HG02981 (cell line): ENCODE data around the gene ZNF486.
"Not testable (repeated sequence)": the region's sequence is repeated elsewhere in the genome, so short reads cannot be mapped to it uniquely, and the experiment has no call there.

Experiments used
- ATAC-seq: cut with Tn5 transposase; IDR thresholded peaks from one replicate; pipeline ENCODE4 v1.9.1; 2021; ENCODE audit warnings: mild to moderate bottlenecking, moderate library complexity; ENCODE audit not compliant: unreplicated experiment

The ZNF486 gene

DNA sequence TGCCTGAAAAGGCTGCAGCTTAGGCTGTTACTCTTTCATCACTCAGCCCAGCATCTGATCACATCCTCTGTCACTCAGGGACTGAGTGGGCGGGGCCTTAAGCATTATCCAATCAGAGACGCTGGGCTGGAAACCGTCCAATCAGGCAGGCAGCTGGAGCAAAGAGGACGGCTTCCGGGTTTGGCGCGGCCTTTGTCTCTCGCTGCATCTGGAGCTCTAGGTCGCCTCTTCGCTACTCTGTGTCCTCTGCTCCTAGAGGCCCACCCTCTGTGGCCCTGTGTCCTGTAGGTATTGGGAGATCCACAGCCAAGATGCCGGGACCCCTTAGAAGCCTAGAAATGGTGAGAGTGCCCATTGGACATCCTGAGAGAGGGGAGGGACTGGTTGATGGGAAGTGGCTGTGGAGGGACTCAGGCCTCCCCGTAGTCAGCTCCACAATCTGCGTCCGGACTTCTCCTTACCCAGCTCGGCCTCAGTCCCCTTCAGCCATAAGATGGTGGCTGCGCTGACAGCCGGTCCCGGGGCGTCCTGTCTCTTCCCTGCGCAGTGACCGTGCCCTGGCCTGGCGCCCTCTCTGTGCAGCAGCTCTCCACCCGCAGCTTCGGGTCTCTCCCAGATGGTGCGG lies at the start of gene ZNF486:
TSS of gene ZNF486 (plus strand) at position 195 of the 625 bp plus-strand sequence. CDS start at position 312, 117 bp downstream.
- peak; percentile 94 for ATAC-seq

- not testable (repeated sequence) for ATAC-seq
Observed at GRCh38 chr19:20118064-20118839, 48.8 kb upstream of the ZNF486 start.

DNA sequence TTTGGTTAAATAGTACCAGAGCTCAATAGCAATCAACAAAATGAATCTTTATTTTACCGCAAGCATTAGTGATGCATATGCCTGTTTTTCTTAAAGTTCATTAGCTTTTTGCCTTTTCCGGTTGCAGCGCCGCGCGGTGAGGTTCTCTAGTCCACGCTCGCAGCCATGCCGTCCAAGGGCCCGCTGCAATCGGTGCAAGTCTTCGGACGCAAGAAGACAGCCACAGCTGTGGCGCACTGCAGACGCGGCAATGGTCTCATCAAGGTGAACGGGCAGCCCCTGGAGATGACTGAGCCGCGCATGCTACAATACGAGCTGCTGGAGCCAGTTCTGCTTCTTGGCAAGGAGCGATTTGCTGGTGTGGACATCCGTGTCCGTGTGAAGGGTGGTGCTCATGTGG lies 42.1 kb upstream of the ZNF486 start:
- ATAC-seq: no peak

DNA sequence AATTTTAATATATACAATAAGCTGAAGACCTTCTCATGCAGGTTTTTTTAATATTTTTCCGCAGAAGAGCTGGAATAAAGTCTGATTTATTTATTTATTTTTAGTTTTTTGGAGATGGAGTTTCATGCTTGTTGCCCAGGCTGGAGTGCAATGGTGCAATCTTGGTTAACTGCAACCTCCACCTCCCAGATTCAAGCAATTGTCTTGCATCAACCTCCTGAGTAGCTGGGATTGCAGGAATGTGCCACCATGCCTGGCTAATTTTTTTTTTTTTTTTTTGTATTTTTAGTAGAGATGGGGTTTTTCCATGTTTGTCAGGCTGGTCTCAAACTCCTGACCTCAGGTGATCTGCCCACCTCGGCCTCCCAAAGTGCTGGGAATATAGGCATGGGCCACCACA lies 34.1 kb upstream of the ZNF486 start:
- not testable (repeated sequence) for ATAC-seq

GRCh38 chr19:20137714-20138113 lies 29.3 kb upstream of the ZNF486 start:
- ATAC-seq: not testable (repeated sequence)

DNA sequence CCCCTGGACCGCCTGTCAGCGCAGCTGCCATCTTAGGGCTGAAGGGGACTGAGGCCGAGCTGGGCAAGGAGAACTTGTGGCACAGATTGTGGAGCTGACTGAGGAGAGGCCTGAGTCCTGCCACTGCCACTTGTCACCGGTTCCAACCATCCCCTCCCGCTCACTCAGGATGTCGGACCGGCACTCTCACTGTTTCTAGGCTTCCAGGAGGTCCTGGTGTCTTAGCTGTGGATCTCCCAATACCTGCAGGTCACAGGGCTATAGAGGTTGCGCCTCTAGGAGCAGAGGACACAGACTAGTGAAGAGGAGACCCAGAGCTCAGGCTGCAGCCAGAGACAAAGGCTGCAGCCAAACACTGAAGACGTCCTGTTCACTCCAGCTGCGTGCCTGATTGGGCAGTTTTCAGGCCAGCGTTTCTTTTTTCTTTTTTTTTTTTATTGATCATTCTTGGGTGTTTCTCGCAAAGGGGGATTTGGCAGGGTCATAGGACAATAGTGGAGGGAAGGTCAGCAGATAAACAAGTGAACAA lies 15.3 kb upstream of the ZNF486 start:
- ATAC-seq: no peak

- ATAC-seq: not testable (repeated sequence)
Observed at GRCh38 chr19:20152506-20152905, 14.5 kb upstream of the ZNF486 start.

DNA sequence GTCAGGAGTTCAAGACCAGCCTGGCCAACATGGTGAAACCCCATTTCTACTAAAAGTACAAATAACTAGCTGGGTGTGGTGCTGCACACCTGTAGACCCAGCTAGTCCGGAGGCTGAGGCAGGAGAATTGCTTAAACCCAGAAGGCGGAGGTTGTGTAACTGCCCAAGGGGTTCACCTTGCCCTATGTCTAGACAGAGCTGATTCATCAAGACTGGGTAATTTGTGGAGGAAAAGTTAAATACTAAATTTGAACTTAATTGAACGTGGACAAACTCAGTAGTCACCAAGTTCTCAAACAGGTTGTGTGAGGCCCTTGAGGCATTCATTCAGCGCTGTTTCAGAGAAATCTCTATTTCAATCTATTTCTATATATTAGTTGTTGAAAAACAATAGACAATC lies 13.7 kb upstream of the ZNF486 start:
- ATAC-seq: no peak

GRCh38 chr19:20154636-20155035 lies 12.4 kb upstream of the ZNF486 start:
- no peak for ATAC-seq

DNA sequence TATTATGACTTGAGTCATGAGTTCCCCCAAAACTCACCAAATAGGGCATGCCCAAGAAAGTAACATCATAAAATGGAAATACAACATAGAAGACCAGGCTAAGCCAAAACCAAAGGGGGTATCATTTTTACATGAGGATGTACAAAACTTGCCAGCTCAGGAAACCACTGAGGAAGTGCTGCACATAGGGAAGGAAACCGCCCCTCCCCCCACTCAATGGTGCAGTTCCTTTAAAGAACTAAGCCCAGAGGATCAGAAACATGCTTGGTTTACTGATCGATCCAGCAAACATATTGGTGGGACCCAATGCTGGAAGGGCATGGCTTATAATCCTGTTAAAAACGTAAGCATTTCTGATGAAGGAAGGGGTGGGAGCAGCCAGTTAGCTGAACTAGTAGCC lies 4.2 kb upstream of the ZNF486 start:
- ATAC-seq: no peak

DNA sequence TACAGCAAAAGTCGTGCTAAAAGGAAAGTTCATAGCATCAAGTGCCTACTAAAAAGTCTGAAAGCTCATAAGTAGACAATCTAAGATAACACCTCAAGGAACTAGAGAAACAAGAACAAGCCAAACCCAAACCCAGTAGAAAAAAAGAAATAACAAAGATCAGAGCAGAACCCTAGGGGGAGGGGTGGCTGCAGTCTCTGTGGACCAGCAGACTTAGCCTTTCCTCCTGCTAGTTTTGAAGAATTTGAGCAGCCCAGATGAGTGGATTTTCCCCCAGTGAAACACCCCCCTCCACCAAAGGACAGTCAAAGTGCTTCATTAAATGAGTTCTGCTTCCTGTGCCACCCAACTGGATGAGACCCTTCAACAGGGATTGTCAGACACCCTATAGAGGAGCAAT lies 2.6 kb upstream of the ZNF486 start:
- no peak for ATAC-seq

- ATAC-seq: no peak
Observed at GRCh38 chr19:20165971-20166592, 932 bp upstream of the ZNF486 start.

DNA sequence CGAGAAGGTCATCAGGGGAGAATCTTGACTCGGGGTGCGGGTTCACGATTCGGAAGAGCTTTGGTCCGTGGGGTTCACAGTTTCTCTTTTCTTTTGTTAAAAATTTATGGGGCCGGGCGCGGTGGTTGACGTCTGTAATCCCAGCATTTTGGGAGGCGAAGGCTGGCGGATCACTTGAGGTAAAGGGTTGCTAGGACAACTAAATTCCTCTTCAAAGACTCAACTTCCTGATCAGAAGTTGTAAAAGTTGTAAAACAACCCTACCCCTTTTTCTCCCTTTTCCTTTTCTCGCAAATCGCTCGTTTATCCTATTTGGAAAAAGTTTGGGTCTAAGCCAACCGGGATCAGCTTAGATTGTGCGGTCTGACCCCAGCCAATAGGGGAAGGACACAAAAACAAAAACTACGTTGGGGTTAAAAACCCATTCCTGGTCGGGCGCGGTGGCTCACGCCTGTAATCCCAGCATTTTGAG lies 673 bp downstream of the ZNF486 start:
- no peak for ATAC-seq

DNA sequence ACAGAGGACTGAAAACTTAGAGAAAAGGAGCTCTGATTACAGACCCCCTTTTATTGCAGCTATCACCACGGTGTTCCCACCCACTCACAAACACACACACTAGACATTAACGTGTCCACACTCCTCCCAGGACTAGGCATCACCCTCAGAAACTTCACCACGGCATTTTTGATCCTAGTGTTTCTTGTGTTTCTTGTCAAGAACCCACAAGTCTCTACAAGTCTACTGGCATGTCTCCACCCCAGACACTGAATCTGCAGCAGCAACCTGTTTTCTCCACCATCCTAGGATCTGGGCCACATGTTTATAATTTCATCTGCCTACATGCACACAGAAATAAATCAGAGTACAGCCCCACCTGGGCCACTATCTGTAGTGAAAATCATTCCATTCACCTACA lies 4.3 kb downstream of the ZNF486 start:
- ATAC-seq: no peak

DNA sequence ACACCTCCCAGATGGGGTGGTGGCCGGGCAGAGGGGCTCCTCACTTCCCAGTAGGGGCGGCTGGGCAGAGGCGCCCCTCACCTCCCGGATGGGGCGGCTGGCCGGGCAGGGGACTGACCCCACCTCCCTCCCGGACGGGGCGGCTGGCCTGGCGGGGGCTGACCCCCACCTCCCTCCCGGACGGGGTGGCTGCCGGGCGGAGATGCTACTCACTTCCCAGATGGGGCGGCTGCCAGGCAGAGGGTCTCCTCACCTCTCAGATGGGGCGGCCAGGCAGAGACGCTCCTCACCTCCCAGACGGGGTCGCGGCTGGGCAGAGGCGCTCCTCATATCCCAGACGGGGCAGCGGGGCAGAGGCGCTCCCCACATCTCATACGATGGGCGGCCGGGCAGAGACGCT lies 8.8 kb downstream of the ZNF486 start:
- ATAC-seq: not testable (repeated sequence)

- not testable (repeated sequence) for ATAC-seq
Observed at GRCh38 chr19:20179956-20180355, 12.9 kb downstream of the ZNF486 start.

GRCh38 chr19:20182222-20182785 lies 15.3 kb downstream of the ZNF486 start:
- ATAC-seq: no peak

DNA sequence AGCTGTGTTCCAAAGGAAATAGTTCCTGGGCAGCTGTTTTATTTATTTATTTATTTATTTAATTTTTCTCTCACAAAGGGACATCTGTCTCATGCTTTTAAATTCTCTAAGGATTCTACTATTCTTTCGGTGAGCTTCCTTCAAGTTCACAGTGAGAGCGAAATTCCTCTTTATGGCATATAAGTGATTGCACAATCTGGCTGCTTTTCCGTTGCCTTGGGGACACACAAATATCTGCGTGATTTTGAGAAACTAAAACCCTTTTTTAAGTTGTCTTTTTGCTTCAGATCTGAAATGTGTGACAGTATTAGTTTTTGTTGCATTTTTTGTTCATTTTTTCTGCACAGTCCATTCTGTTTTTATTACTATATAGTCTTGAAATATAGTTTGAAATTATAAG lies 19.2 kb downstream of the ZNF486 start:
- ATAC-seq: no peak

GRCh38 chr19:20197747-20198146 lies 30.7 kb downstream of the ZNF486 start:
- ATAC-seq: no peak

- no peak for ATAC-seq
Observed at GRCh38 chr19:20209051-20209450, 42.0 kb downstream of the ZNF486 start.

- not testable (repeated sequence) for ATAC-seq
Observed at GRCh38 chr19:20214366-20214765, 47.4 kb downstream of the ZNF486 start.
